Superior temporal gyrus (tissue), 1 donor: ENCODE measurements around the gene AXDND1.
"Not testable (repeated sequence)": the region's sequence is repeated elsewhere in the genome, so short reads cannot be mapped to it uniquely, and the experiment has no call there.

ENCODE experiments used
- DNase-seq: peaks from one replicate; pipeline ENCODE4 v3.0.0-alpha.2; 2016; ENCODE audit errors: extremely low spot score

The AXDND1 gene

GRCh38 chr1:179365342-179366092, at the start of gene AXDND1:
Gene AXDND1, plus strand, starts transcription at chr1:179365971. Its CDS starts 539 bp downstream, at chr1:179366510.
- peak; percentile 83 for DNase-seq

GRCh38 chr1:179318491-179318890, 47.3 kb upstream of the AXDND1 start:
- DNase-seq = no peak

GRCh38 chr1:179321533-179322216, 44.1 kb upstream of the AXDND1 start:
- no peak for DNase-seq

GRCh38 chr1:179322557-179322956, 43.2 kb upstream of the AXDND1 start:
- no peak for DNase-seq

GRCh38 chr1:179323436-179323835, 42.3 kb upstream of the AXDND1 start:
- no peak for DNase-seq

GRCh38 chr1:179325836-179326235, 39.9 kb upstream of the AXDND1 start:
- no peak for DNase-seq

- no peak for DNase-seq
These were observed 39.0 kb upstream of the AXDND1 start for GRCh38 chr1:179326746-179327145.

- no peak for DNase-seq
These were observed 38.6 kb upstream of the AXDND1 start for GRCh38 chr1:179327196-179327595.

- no peak for DNase-seq
These were observed 38.1 kb upstream of the AXDND1 start for GRCh38 chr1:179327679-179328078.

GRCh38 chr1:179329862-179330261, 35.9 kb upstream of the AXDND1 start:
- no peak for DNase-seq

- no peak for DNase-seq
These were observed 31.3 kb upstream of the AXDND1 start for GRCh38 chr1:179334440-179334839.

GRCh38 chr1:179337288-179337687, 28.5 kb upstream of the AXDND1 start:
- DNase-seq = no peak

- no peak for DNase-seq
These were observed 27.7 kb upstream of the AXDND1 start for GRCh38 chr1:179337942-179338560.

- DNase-seq = no peak
These were observed 24.9 kb upstream of the AXDND1 start for GRCh38 chr1:179340918-179341317.

GRCh38 chr1:179341943-179342547, 23.7 kb upstream of the AXDND1 start:
- no peak for DNase-seq

- no peak for DNase-seq
These were observed 22.9 kb upstream of the AXDND1 start for GRCh38 chr1:179342740-179343404.

GRCh38 chr1:179351281-179351680, 14.5 kb upstream of the AXDND1 start:
- DNase-seq = no peak

GRCh38 chr1:179352236-179352635, 13.5 kb upstream of the AXDND1 start:
- no peak for DNase-seq

GRCh38 chr1:179353546-179353945, 12.2 kb upstream of the AXDND1 start:
- DNase-seq = no peak

GRCh38 chr1:179361631-179362030, 4.1 kb upstream of the AXDND1 start:
- not testable (repeated sequence) for DNase-seq

- peak; percentile 31 for DNase-seq
These were observed 476 bp downstream of the AXDND1 start for GRCh38 chr1:179366093-179366800.
